Measurements from ENCODE around the gene ANKRD35.

ANKRD35 gene

DNA sequence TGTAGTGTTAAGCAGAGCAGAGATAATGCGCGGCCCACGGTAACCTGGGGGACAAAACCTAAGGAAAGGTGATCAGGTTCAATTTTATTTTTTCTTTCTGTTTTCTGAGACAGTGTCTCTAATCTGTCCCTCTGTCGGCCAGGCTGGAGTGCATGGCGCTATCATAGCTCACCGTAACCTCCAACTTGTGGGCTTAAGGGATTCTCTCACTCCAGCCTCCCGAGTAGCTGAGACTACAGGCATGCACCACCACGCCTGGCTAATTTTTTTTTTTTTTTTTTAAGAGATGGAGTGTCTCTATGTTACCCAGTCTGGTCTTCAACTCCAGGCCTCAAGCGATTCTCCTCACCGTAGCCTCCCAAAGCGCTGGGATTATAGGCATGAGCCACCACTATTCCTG lies 724 bp upstream of the ANKRD35 start:
- peak overlapping the region; percentile 69 for H3K4me3 ChIP-seq (ENCODE audit: low read length)
- TF ChIP-seq, protein P1, sequence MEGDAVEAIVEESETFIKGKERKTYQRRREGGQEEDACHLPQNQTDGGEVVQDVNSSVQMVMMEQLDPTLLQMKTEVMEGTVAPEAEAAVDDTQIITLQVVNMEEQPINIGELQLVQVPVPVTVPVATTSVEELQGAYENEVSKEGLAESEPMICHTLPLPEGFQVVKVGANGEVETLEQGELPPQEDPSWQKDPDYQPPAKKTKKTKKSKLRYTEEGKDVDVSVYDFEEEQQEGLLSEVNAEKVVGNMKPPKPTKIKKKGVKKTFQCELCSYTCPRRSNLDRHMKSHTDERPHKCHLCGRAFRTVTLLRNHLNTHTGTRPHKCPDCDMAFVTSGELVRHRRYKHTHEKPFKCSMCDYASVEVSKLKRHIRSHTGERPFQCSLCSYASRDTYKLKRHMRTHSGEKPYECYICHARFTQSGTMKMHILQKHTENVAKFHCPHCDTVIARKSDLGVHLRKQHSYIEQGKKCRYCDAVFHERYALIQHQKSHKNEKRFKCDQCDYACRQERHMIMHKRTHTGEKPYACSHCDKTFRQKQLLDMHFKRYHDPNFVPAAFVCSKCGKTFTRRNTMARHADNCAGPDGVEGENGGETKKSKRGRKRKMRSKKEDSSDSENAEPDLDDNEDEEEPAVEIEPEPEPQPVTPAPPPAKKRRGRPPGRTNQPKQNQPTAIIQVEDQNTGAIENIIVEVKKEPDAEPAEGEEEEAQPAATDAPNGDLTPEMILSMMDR (conservative IDR thresholded peaks at IDR 0.05; ENCODE audit: low read depth, low read length): no peak
- no peak for DNase-seq (ENCODE audit: low read depth)

DNA sequence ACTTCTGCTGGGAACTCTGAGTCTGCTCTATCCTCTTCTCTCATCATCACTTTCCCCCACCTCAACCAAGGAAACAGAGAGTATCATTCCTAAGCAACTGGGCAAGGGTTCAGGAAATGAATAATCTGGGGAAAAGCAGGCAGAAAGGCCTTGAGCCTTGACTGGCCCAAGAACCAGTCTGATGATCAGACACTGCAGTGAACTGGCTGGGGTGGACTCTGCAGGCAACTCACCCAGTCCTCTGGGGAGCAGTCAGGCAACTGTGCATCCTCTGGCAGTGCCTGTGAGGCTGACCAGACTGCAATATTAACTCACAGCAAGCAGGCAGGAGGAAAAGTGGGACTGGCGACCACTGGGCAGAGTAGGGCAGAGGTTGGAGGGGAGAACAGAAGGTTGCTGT lies 991 bp downstream of the ANKRD35 start:
- TF ChIP-seq, protein P1 (conservative IDR thresholded peaks at IDR 0.05; ENCODE audit: low read depth, low read length): no peak
- no peak overlapping the region for H3K4me3 ChIP-seq (ENCODE audit: low read length)
- no peak for DNase-seq (ENCODE audit: low read depth)

DNA sequence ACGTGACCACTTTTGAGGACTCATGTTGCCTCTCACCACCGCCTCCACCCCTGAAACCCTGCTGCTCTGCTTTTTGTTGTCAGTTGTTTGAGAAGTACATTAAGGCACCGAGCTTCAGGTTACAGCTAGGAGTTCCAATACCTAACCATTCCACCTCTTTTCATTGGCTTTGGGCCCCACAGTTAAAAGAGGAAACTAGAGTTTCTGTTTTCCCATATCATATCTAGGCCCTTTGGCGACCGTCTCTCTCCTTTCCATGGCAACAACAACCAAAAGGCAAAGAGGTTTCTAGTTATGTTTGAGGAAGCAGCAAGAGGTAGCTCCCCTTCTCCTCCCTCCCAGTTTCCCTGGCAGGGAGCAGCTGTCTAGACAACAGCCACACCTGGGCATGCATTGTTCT lies 5.9 kb downstream of the ANKRD35 start:
- TF ChIP-seq, protein P1 (conservative IDR thresholded peaks at IDR 0.05; ENCODE audit: low read depth, low read length): no peak
- no peak overlapping the region for H3K4me3 ChIP-seq (ENCODE audit: low read length)
- DNase-seq (ENCODE audit: low read depth): no peak

DNA sequence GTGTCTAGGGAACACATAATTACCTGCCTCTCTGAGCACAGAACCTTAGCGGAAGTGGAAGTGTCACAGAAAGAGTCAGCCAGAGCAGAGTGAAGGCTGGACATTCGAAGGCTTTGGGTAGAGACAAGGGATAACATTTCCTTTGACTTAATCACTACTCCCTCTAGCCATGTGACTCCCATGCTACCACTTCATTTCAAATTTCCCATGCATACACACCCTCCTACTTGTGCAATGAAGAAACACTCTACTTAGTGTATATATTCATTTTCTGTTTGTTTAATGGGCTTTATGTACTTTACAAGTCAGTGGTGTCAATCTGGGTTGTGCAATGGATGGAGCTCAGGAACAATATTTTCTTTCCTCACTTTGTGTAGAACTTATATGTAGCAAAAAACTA lies 6.9 kb downstream of the ANKRD35 start:
- H3K4me3 ChIP-seq (ENCODE audit: low read length): no peak overlapping the region
- no peak for DNase-seq (ENCODE audit: low read depth)
- TF ChIP-seq, protein P1 (conservative IDR thresholded peaks at IDR 0.05; ENCODE audit: low read depth, low read length): no peak

DNA sequence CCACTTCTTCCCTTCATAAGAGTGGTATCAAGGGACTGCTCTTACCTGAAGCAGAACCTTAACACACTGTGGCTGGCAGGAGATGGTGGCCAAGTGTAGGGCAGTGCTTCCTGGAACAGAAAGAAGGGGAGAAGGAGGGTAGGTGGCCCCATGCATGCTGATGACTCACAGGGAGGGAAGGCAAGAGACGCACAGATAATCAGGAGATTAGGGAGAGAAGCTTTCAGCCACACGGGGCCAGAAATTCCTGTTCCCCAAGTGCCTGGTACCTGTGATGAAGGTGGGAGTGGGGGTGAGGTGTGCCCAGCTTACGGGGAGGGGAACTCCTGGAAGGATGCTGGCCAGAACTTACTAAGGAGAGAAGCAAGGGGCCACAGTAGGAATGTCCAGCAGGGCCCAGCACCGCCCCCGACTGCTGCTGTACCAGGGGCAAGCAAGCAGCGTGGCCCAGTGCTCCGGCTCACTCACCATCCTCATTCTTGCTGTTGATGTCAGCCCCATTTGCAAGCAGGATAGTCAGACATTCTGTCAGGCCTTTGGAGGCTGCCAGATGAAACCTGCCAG lies 7.7 kb downstream of the ANKRD35 start:
- no peak overlapping the region for H3K4me3 ChIP-seq (ENCODE audit: low read length)
- TF ChIP-seq, protein P1 (conservative IDR thresholded peaks at IDR 0.05; ENCODE audit: low read depth, low read length): no peak
- DNase-seq (ENCODE audit: low read depth): peak; percentile 76

DNA sequence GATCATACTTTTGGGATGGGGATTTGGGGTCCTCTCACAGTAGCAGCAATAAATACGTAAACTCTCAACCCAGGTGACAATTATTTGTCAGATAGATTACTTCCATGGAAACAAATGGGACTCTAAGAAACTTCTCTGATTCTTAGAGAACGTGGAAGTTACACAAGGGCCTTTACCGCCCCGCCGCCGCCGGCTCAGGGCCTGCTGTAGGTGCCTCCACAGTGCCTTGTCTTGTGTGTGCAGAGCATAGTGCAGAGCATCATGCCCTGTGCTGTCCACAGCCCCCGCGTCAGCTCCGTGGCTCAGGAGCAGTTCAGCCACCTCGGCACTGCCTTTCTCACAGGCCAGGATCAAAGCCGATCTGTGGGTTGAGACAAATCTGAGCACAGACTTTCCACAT lies 11.0 kb downstream of the ANKRD35 start:
- TF ChIP-seq, protein P1 (conservative IDR thresholded peaks at IDR 0.05; ENCODE audit: low read depth, low read length): no peak
- H3K4me3 ChIP-seq (ENCODE audit: low read length): no peak overlapping the region
- no peak for DNase-seq (ENCODE audit: low read depth)

All from retinal pigment epithelial cell (primary cell).